GM12878 (cell line): ENCODE measurements around the gene KIFC3. TPM values are rescaled to one million over a fixed set of nuclear protein-coding genes. Genes with fewer than 3 reads are reported as not detected.

Source experiments
- ATAC-seq: fragments of 200-7000 bp; cut with Tn5 transposase; 3 replicates; pipeline ENCODE4 v1.9.1; 2020; ENCODE audit warnings: mild to moderate bottlenecking, moderate library complexity
- BruUV-seq: library from RNA; stranded (reverse); fragments of 400-500 nt; replicated peaks from 2 replicates; lab custom pipeline; 2021; lab: Mats Ljungman, UMichigan
- CTCF ChIA-PET: fragments of 300-600 bp; sonication (Branson Sonifier 250); formaldehyde crosslinking; extraction: SDS; loops from one replicate; lab custom pipeline; 2021; ENCODE audit warnings: inconsistent platforms; lab: Yijun Ruan, JAX
- POLR2A ChIA-PET: fragments of 350-600 bp; formaldehyde crosslinking; extraction: SDS; loops from one replicate; lab custom pipeline; 2021; ENCODE audit warnings: inconsistent platforms; lab: Charles Lee
- RAD21 ChIA-PET: fragments of 300-600 bp; sonication (Branson Sonifier 250); formaldehyde crosslinking; loops from one replicate; lab custom pipeline; 2023; ENCODE audit warnings: antibody characterized with exemption; ENCODE audit not compliant: unreplicated experiment; lab: Charles Lee
- SMC1A ChIA-PET: fragments of 300-600 bp; sonication (Branson Sonifier 250); formaldehyde crosslinking; loops from one replicate; lab custom pipeline; 2023; ENCODE audit not compliant: unreplicated experiment, uncharacterized antibody; lab: Charles Lee
- DNase-seq: peaks from one replicate; pipeline ENCODE4 v3.0.0-alpha.2; 2011; ENCODE audit warnings: low read depth, low spot score
- FAIRE-seq: peaks from 3 replicates; lab custom pipeline; 2011; peaks lifted over from hg19 to GRCh38; lab: Jason Lieb, UNC
- H2AFZ ChIP-seq: 2 replicates; pipeline ENCODE4 v1.6.0; 2011; ENCODE audit warnings: low read depth, low read length, control low read depth; ENCODE audit not compliant: control insufficient read depth
- H3K27ac ChIP-seq: 2 replicates; pipeline ENCODE4 v1.5.1; 2011; ENCODE audit warnings: control low read depth; ENCODE audit not compliant: control insufficient read depth, insufficient read depth
- H3K27me3 ChIP-seq, 2 experiments: replicated peaks in 1 of 2; 2 replicates each; pipeline versions ENCODE4 v1.6.0 to v1.6.1; 2011; ENCODE audit warnings: low read length in 1 of 2; ENCODE audit not compliant: control insufficient read depth in 2 of 2, insufficient read depth in 2 of 2
- H3K36me3 ChIP-seq, 2 experiments: 2 replicates each; pipeline ENCODE4 v1.5.1; 2011; ENCODE audit warnings: low read length in 1 of 2; ENCODE audit not compliant: control insufficient read depth in 2 of 2, insufficient read depth in 2 of 2
- H3K4me1 ChIP-seq: 2 replicates; pipeline ENCODE4 v1.6.1; 2011; ENCODE audit warnings: mild to moderate bottlenecking, low read length, moderate library complexity, mixed read lengths; ENCODE audit not compliant: control insufficient read depth, insufficient read depth
- H3K4me2 ChIP-seq: 2 replicates; pipeline ENCODE4 v1.6.0; 2011; ENCODE audit warnings: control low read depth; ENCODE audit not compliant: control insufficient read depth, insufficient read depth
- H3K4me3 ChIP-seq: fragments of 200-600 bp; sonication (generic); 2 replicates; pipeline ENCODE4 v1.5.1; 2016
- H3K79me2 ChIP-seq: 2 replicates; pipeline ENCODE4 v1.6.0; 2011; ENCODE audit warnings: low read length; ENCODE audit not compliant: control insufficient read depth, insufficient read depth
- H3K9ac ChIP-seq: 2 replicates; pipeline ENCODE4 v1.8.0; 2011; ENCODE audit warnings: low read length, control low read depth, mixed read lengths; ENCODE audit not compliant: control insufficient read depth, insufficient read depth
- H3K9me3 ChIP-seq: replicated peaks from 3 replicates; pipeline ENCODE4 v1.5.1; 2011; ENCODE audit warnings: mild to moderate bottlenecking, low read length; ENCODE audit not compliant: control insufficient read depth, insufficient read depth
- H4K20me1 ChIP-seq: 2 replicates; pipeline ENCODE4 v1.6.0; 2011; ENCODE audit not compliant: control insufficient read depth, insufficient read depth
- BCL11A ChIP-seq: IDR thresholded peaks from 2 replicates; pipeline ENCODE4 v1.6.1; 2011; ENCODE audit warnings: low read depth, low read length
- CBX3 ChIP-seq: fragments of 200-600 bp; sonication (generic); IDR thresholded peaks from 2 replicates; pipeline ENCODE4 v1.6.1; 2016; ENCODE audit warnings: low read depth, borderline replicate concordance
- CUX1 ChIP-seq: IDR thresholded peaks from 2 replicates; pipeline ENCODE4 v1.6.1; 2012; ENCODE audit warnings: improper control_type of control experiment, low read depth, low read length; ENCODE audit not compliant: insufficient replicate concordance
- E2F8 ChIP-seq: fragments of 450-650 bp; IDR thresholded peaks from 2 replicates; pipeline ENCODE4 v1.6.1; 2018; ENCODE audit warnings: mild to moderate bottlenecking, low read depth, moderate library complexity; ENCODE audit not compliant: partially characterized antibody
- HCFC1 ChIP-seq: fragments of 150-350 bp; IDR thresholded peaks from 2 replicates; pipeline ENCODE4 v1.6.1; 2014; ENCODE audit warnings: low read length
- KAT2A ChIP-seq: conservative IDR thresholded peaks from 2 replicates; pipeline ENCODE4 v1.6.1; 2011; ENCODE audit warnings: low read depth, low read length; ENCODE audit not compliant: control insufficient read depth
- NKRF ChIP-seq: fragments of 450-650 bp; conservative IDR thresholded peaks from 2 replicates; pipeline ENCODE4 v1.6.1; 2017; ENCODE audit warnings: mild to moderate bottlenecking, moderate library complexity
- POLR2AphosphoS5 ChIP-seq: IDR thresholded peaks from 2 replicates; pipeline ENCODE4 v1.6.1; 2011; ENCODE audit warnings: mild to moderate bottlenecking, low read length, inconsistent platforms
- RBBP5 ChIP-seq: fragments of 200-600 bp; sonication (generic); conservative IDR thresholded peaks from 2 replicates; pipeline ENCODE4 v1.6.1; 2016
- STAT1 ChIP-seq: fragments of 450-650 bp; conservative IDR thresholded peaks from 2 replicates; pipeline ENCODE4 v1.6.1; 2014; ENCODE audit warnings: antibody characterized with exemption, mild to moderate bottlenecking
- TBL1XR1 ChIP-seq: IDR thresholded peaks from 2 replicates; pipeline ENCODE4 v1.6.1; 2012; ENCODE audit warnings: low read depth, low read length, improper control_type of control experiment
- YBX1 ChIP-seq: fragments of 450-650 bp; IDR thresholded peaks from 2 replicates; pipeline ENCODE4 v1.6.1; 2016; ENCODE audit warnings: antibody characterized with exemption
- WGBS: methylation state at CpG from one replicate; pipeline ENCODE4 v1.1.6; 2016; ENCODE audit warnings: low lambda C conversion rate; ENCODE audit not compliant: insufficient replicate concordance, insufficient coverage; ENCODE audit errors: missing lambda C conversion rate; 5-methylcytosine and 5-hydroxymethylcytosine counted together
- in situ Hi-C: fragments of 300-500 bp; cut with MboI; formaldehyde crosslinking; loops from 9 replicates; pipeline ENCODE4 v1.14.3; 2018; ENCODE audit warnings: mixed read lengths
- intact Hi-C: fragments of 100-400 bp; cut with micrococcal nuclease; formaldehyde crosslinking; loops from one replicate; pipeline ENCODE4 v1.14.2; 2022; ENCODE audit not compliant: unreplicated experiment
- polyA plus RNA-seq, 11 experiments: library from polyadenylated mRNA; depleted of rRNA in 4 of 11; unstranded in 6 of 11; stranded (reverse) in 5 of 11; fragments of >200 nt; fragmentation: Nextera tagmentation in 4 of 11; fragmentation: Illumina TruSeq in 1 of 11; extraction: Ambion mirVana in 4 of 11; extraction: Trizol in 1 of 11; gene quantifications; 1 replicate in 1 of 11; 2 replicates in 10 of 11; pipeline versions ENCODE4 v1.2.1 to v1.2.3, GENCODE V29; 2011 to 2016; ENCODE audit warnings: inconsistent platforms in 2 of 11, missing spikeins in 2 of 11, low read depth in 1 of 11
- total RNA-seq, 4 experiments: library from RNA; depleted of rRNA in 3 of 4; stranded (reverse); fragments of >200 nt in 3 of 4; fragmentation: Illumina TruSeq in 1 of 4; extraction: Trizol in 1 of 4; gene quantifications; 2 replicates each; pipeline versions ENCODE4 v1.2.1 to v1.2.3, GENCODE V29; 2013 to 2021

The KIFC3 gene
- total and polyA plus RNA-seq, 10 of the 15 experiments (the other 5 are each of a cell fraction or from before 2014, with no cell fraction given): 0.22 to 1.3 (median 0.26) TPM; not detected in 3

GRCh38 chr16:57722651-57723050 is 79.6 kb downstream of the KIFC3 start (continued):
- TF ChIP-seq CUX1: no peak

DNA sequence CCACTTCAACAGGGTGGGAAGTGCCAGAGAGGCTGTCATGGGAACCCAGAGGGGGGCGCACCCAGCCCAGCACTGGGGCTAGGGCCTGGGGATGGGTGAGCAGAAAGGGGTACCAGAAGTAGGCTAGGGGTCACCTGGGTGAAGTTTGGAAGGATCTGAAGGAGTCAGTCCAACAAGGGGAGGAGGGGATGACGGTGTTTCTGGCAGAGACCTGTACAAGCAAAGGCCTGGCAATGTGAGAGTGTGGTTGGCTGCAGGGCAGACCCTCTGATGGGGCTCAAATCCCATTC is 80.1 kb downstream of the KIFC3 start:
- Histone ChIP-seq H3K4me3 (no peak overlapping the region), H3K4me2 (no peak overlapping the region), H3K9ac (no peak overlapping the region), H4K20me1 (no peaks in the 10 kb centered on the region), H3K36me3 (no peaks in the 10 kb centered on the region), H2AFZ (no peak overlapping the region), H3K4me1 (no peaks in the 10 kb centered on the region), H3K27me3 (no peaks in the 10 kb centered on the region), H3K27ac (no peak overlapping the region), H3K9me3 (no peaks in the 10 kb centered on the region), H3K79me2 (no peaks in the 10 kb centered on the region)
- ATAC-seq (no peak), FAIRE-seq (no peak), DNase-seq (no peak)
- CTCF ChIA-PET: no interaction called here
- RAD21 ChIA-PET: no interaction called here
- 6% methylated on average over 2 of the region's 2 CpGs for WGBS
- intact Hi-C loops (no loop called here), in situ Hi-C loops (no loop called here)
- SMC1A ChIA-PET: no interaction called here
- BruUV-seq: no TSS peak
- POLR2A ChIA-PET: no interaction called here
- TF ChIP-seq BCL11A (no peak), RBBP5 (no peak), E2F8 (no peak), HCFC1 (no peak), STAT1 (no peak), CBX3 (no peak), POLR2AphosphoS5 (no peak), TBL1XR1 (no peak), NKRF (no peak), KAT2A (no peak), YBX1 (no peak)
